Stimulated activated CD8-positive, alpha-beta memory T cell treated with anti-CD3 and anti-CD28 coated beads, Interleukin-4, amount 100 ng/mL, for 4 hours (primary cell): ENCODE measurements around the gene GPR15.
"Not testable (repeated sequence)": the region's sequence is repeated elsewhere in the genome, so short reads cannot be mapped to it uniquely, and the experiment has no call there.

Experiments used
- DNase-seq, 2 donors: peaks; one replicate each; pipeline ENCODE4 v3.0.0-alpha.2; 2020; ENCODE audit warnings: low read depth in 2 of 2, low spot score in 1 of 2

GPR15 gene

DNA sequence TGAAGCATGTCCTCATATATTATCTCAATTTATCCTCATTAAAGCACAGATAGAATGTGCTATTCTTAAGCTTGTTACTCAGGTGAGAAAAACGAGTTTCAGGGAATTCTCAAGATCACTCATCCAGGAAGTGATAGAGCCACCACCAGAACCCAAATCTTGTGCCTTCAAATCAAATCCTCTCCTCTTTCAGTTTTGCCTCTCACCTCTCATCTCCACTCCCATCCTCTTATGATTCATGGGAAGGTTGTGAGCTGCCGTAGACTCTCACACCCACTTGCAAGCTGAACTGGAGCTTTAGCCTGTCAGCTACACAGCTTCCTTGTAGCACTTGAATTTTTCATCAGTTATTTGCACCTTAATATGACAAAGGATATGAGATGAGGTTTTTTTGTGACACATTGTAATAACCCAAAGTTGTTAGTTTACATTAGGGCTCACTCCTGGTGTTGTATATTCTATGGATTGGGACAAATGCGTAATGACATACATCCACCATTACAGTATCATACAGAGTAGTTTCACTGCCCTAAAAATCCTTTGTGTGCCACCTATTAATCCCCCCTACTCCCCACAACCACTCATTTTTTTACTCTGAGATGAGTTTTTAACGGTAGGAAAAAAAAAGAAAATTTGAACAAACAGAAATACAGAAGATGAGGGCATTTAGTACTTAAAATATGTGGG is 25.7 kb downstream of the GPR15 start:
- DNase-seq: no peak

DNA sequence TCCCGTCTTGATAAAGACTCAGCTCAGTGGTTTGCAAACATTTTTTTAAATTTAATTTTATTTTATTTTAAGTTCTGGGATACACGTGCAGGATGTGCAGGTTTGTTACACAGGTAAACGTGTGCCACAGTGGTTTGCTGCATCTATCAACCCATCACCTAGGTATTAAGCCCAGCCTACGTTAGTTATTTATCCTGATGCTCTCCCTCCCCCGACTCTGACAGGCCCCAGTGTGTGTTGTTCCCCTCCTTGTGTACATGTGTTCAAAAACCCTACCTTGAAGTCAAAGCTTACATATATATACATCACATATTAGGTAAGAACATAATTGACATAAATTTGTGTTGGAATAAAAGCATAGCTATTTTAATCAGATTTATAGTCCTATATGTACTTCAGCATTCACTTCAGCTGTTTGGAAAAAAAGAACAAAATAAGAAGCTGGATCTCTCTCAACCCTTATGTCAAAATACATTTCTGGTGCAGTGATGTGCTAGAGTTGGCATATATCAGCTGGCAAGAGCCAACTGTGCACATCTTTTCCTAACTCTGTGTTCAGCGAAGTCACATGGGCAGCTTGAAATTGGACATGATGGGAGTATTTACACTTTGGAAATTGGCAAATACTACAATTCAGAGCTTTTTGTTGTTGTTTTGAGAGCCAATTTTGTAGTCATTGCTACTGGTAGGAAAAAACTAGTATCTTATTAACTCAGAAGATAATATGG is 26.5 kb downstream of the GPR15 start:
- DNase-seq: no peak

GRCh38 chr3:98559769-98560168 is 28.0 kb downstream of the GPR15 start:
- not testable (repeated sequence) for DNase-seq

- DNase-seq: no peak
Observed at GRCh38 chr3:98560911-98561310, 29.1 kb downstream of the GPR15 start.

DNA sequence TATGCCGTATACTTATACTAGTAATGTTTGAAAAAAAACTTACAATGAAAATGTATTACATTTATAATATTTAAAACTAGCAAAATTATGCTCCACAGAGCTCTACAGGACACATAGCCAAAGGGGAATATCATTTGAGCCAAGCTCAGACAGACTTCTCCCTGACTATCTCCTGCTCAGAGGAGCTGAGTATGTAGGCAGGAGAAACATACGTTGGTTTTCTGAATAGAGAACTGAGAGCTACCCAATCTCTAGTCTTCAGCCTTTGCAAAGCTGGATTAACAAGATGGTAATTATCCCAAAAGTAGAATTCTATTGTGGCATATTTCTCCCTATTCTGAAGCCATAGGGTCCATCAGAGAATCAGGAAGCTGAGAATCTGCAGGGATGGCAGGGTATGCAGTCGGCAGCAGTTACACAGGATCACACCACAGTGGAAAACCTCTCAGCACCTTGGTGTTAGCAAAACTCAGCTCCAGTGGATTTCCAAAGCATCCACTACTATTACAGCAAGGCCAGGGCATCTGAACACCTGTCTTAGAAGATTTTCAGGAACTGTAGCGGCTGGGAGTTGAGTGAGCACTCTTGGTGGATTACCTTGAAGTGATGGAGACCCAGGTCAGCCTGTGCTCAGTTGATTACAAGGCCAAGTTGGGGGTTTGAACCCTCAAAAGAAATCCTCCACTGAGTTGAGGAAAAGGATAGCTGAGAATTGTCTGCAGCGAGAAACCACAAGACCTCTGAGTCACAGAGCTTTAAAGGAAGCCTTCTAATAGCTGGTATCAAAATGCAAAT is 30.1 kb downstream of the GPR15 start:
- DNase-seq: no peak

- no peak for DNase-seq
Observed at GRCh38 chr3:98563661-98564281, 32.0 kb downstream of the GPR15 start.

GRCh38 chr3:98564282-98565005 is 32.7 kb downstream of the GPR15 start:
- no peak for DNase-seq

DNA sequence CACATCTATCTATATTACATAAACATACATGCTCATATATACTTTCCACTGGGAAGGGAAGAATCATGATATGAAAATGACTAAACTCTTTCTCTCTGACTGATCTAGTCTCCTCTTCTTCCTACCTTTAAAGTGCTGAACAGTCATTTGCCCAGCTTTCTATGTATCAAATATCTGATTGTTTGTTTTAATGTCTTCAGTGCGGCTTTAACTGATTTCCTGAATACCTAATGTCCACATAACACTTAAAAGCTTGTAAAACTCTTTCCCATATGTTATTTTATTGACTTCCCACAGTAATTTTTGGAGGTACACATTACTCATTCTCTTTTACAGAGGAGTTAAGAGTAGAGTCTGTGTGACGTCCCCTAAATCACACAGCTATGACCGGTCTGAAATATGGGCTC is 33.5 kb downstream of the GPR15 start:
- DNase-seq: no peak

DNA sequence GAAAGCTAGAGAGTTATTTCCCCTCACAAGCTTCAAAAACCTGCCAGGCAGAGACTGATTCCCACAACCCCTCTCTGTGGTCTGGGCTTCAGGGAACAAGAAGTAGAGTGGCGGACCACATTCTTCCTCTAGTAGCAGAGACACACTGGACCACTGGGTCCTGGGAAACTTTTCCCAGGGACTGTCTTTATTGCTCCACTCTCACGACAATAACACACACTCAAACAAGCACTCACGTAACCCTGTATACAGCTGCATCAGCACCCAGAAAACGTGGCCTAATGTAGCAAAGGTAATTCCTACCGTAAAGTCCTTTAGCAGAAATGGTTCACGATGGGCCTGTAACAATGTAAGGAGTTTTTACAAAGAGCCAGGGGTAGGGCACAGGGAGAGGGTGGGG is 34.1 kb downstream of the GPR15 start:
- DNase-seq: no peak

- no peak for DNase-seq
Observed at GRCh38 chr3:98567666-98568270, 36.0 kb downstream of the GPR15 start.

DNA sequence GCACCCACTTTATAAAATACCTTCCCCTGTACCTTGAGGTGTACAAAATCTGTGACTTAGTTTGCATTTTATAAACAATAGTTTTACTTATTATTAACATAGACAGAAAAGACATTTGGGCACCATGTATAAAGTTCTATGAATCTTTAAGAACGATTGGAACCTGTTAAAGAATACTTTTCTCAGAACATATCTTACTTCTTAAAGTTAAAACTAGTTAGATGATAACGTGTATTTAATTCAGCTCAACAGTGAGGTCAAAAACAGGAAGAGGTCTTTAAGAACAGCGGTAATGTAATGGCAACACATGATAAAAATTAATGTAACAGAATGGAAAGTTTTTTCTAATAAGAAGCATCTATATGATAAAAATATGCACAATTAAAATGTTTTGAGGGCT is 36.6 kb downstream of the GPR15 start:
- no peak for DNase-seq

DNA sequence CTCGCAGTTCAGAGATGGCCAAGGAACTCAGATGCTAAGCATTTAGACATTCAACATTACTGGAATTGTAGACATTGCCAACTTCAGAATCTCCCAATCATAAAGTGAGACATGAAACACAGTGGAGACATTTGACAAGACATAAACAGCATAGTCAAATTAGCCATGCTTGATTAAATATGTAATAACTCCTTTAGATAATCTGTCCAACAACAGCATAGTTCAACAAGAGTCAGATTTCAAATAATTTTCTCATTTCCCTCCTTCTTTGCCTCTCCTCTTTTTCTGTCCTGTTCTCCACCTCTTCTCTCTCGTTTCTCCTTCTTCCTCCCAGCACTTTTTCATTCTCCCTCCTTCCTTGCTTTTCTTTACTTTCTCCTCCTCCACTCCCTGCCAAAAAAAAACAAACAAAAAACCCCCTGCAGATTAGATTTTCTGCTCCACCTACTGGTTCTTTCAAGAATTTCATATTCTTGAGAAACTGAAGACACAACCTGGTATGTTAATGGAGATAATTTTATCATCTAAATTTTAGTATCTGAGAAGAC is 41.5 kb downstream of the GPR15 start:
- DNase-seq: no peak

- no peak for DNase-seq
Observed at GRCh38 chr3:98574132-98574531, 42.4 kb downstream of the GPR15 start.

GRCh38 chr3:98577178-98577895 is 45.6 kb downstream of the GPR15 start:
- DNase-seq: no peak

DNA sequence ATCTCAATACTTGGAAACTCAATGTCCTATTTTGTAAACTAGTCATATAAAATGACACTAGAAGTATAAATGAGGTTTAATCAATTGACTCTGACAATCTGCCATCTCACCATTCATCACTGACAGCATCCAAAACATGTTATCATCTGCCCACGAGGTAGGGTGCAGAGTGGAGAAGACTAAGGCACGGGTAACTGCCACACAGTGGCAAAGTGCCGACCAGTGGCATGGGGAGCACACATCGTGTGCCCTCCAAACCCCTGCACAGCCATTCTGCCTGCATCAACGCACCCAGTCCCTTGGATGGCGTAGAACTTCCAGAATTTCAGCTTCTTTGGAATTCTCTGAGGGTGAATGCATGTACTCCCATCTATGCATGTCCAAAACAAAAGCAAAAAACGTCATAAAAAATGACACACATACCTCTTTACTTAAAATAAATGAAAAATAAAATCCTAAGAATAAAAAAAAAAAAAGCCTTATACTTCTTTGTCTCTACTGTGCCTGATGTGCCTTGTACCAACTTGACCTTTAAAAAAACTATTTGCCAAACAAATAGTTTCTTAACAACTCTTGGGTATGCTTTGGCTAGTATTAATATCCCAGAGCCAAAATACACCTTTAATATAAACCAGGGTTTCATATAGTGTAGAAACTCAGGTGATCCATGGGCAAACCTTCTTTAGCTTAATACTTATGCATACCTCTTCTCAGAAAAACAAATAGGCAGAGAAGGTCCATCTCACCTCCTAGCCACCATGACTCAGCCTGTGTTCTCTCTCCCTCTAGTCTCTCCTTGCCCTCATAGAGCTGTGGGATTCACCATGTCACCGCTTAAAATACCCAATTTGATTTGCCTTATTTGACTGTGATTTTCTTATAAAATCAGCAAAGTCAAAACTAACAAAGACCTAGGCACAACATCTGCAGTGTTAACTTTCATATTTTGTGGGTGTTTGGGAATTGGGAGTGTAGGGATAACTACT is 48.9 kb downstream of the GPR15 start:
- DNase-seq: no peak

DNA sequence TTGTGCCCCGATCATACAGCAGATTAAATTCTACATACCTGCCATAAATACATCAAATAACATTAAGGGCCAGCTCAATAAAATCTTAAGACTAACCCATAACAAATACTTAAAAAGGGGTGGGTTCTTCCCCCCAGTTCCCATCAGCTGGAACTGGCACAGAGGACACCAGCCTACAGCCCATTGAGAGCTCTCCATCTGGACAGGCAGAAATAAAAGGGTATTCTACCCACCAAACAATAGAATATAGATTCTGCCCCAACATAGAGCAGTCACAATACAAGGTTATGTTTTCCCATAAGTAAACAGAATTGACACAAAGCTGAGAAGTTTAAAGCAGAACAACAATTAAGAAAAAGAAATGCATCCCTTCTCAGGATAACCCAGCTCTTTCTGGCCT is 49.7 kb downstream of the GPR15 start:
- DNase-seq: no peak

- DNase-seq: no peak
Observed at GRCh38 chr3:98582042-98582441, 50.3 kb downstream of the GPR15 start.

DNA sequence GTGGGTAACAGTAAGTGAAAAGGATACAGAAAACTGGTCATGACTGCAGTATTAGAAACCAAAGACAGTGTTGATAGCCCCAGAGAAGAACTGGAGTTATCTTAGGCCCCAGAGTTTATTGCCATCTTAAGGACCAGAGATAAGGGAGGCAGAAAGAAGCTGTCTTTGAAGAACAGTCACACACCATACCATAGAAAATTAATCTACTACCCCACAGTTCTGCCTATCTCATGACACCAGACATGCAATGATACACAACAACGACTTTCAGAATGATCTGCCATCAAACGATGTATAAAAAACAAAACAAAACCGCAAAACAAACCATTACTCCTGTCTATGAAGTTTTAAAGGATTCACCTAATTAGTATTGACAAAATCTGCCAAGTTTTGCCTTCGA is 52.0 kb downstream of the GPR15 start:
- DNase-seq: no peak
